IMR-90 (cell line): ENCODE results near the gene PPIL6. TPM values are rescaled to one million over a fixed set of nuclear protein-coding genes. Genes with fewer than 3 reads are reported as not detected.

ENCODE experiments used
- ATAC-seq: fragments of 200-7000 bp; cut with Tn5 transposase; 2 replicates; pipeline ENCODE4 v1.9.1; 2020; ENCODE audit warnings: low read depth, mild to moderate bottlenecking, moderate library complexity
- BruUV-seq: library from RNA; stranded (reverse); fragments of 400-500 nt; replicated peaks from 2 replicates; lab custom pipeline; 2021; lab: Mats Ljungman, UMichigan
- CTCF ChIA-PET: fragments of 300-600 bp; formaldehyde crosslinking; extraction: SDS; loops from one replicate; lab custom pipeline; 2021; ENCODE audit warnings: antibody characterized with exemption; lab: Yijun Ruan, JAX
- POLR2A ChIA-PET: fragments of 300-600 bp; sonication (Branson Sonifier 250); formaldehyde crosslinking; loops from one replicate; lab custom pipeline; 2022; ENCODE audit warnings: antibody characterized with exemption; ENCODE audit not compliant: unreplicated experiment; lab: Charles Lee
- DNase-seq: peaks from one replicate; pipeline ENCODE4 v3.0.0; 2013
- H2AFZ ChIP-seq: replicated peaks from 2 replicates; pipeline ENCODE3; 2013; ENCODE audit warnings: low read length, mild to moderate bottlenecking; ENCODE audit not compliant: poor library complexity
- H2AK5ac ChIP-seq: 2 replicates; pipeline ENCODE4 v1.6.1; 2013; ENCODE audit warnings: low read depth, low read length, inconsistent platforms
- H2AK9ac ChIP-seq: replicated peaks from 2 replicates; pipeline ENCODE3; 2013; ENCODE audit warnings: mild to moderate bottlenecking, low read depth, low read length, moderate library complexity; ENCODE audit not compliant: poor library complexity
- H2BK120ac ChIP-seq: 2 replicates; pipeline ENCODE4 v1.6.1; 2013; ENCODE audit warnings: low read depth, low read length, inconsistent platforms
- H2BK15ac ChIP-seq: 3 replicates; pipeline ENCODE4 v1.6.1; 2013; ENCODE audit warnings: low read depth, low read length, inconsistent platforms
- H2BK20ac ChIP-seq: 2 replicates; pipeline ENCODE4 v1.6.1; 2013; ENCODE audit warnings: low read depth, mild to moderate bottlenecking, inconsistent platforms, low read length, moderate library complexity
- H2BK5ac ChIP-seq: 2 replicates; pipeline ENCODE4 v1.6.1; 2013; ENCODE audit warnings: mild to moderate bottlenecking, low read depth, low read length, inconsistent platforms; ENCODE audit not compliant: poor library complexity, severe bottlenecking
- H3K14ac ChIP-seq: replicated peaks from 2 replicates; pipeline ENCODE4 v1.6.1; 2013; ENCODE audit warnings: low read depth, low read length, inconsistent platforms
- H3K18ac ChIP-seq: 2 replicates; pipeline ENCODE4 v1.6.1; 2013; ENCODE audit warnings: low read depth, low read length, control low read depth
- H3K23ac ChIP-seq: 2 replicates; pipeline ENCODE4 v1.6.1; 2013; ENCODE audit warnings: low read depth, low read length, inconsistent platforms
- H3K27ac ChIP-seq: 2 replicates; pipeline ENCODE4 v1.5.1; 2013; ENCODE audit warnings: mild to moderate bottlenecking, control low read depth, low read length; ENCODE audit not compliant: insufficient read depth
- H3K27me3 ChIP-seq: 2 replicates; pipeline ENCODE4 v1.6.1; 2013; ENCODE audit warnings: low read length; ENCODE audit not compliant: control insufficient read depth, insufficient read depth
- H3K36me3 ChIP-seq: 2 replicates; pipeline ENCODE4 v1.6.1; 2013; ENCODE audit warnings: low read length, mixed read lengths; ENCODE audit not compliant: control insufficient read depth, insufficient read depth
- H3K4ac ChIP-seq: 2 replicates; pipeline ENCODE4 v1.6.1; 2013; ENCODE audit warnings: low read depth, low read length, inconsistent platforms
- H3K4me1 ChIP-seq: 2 replicates; pipeline ENCODE4 v1.6.1; 2013; ENCODE audit warnings: low read length, mixed read lengths; ENCODE audit not compliant: control insufficient read depth, insufficient read depth
- H3K4me2 ChIP-seq: 2 replicates; pipeline ENCODE4 v1.6.1; 2013; ENCODE audit warnings: low read depth, mild to moderate bottlenecking, control low read depth, low read length, moderate library complexity
- H3K4me3 ChIP-seq: 2 replicates; pipeline ENCODE4 v1.5.1; 2013; ENCODE audit warnings: low read depth, mild to moderate bottlenecking, control low read depth, low read length, moderate library complexity; ENCODE audit not compliant: insufficient read depth
- H3K56ac ChIP-seq: 2 replicates; pipeline ENCODE4 v1.6.1; 2013; ENCODE audit warnings: low read length, inconsistent platforms; ENCODE audit not compliant: insufficient read depth; ENCODE audit errors: extremely low read depth
- H3K79me1 ChIP-seq, 2 experiments: 2 replicates each; pipeline ENCODE4 v1.6.1; 2013; ENCODE audit warnings: low read length in 2 of 2, inconsistent platforms in 1 of 2, low read depth in 1 of 2
- H3K9ac ChIP-seq: 2 replicates; pipeline ENCODE4 v1.6.1; 2013; ENCODE audit warnings: low read depth, low read length, control low read depth
- H3K9me1 ChIP-seq: 2 replicates; pipeline ENCODE4 v1.6.1; 2013; ENCODE audit warnings: low read length, inconsistent platforms; ENCODE audit not compliant: insufficient read depth
- H3K9me3 ChIP-seq: 2 replicates; pipeline ENCODE4 v1.6.1; 2013; ENCODE audit warnings: low read length; ENCODE audit not compliant: control insufficient read depth, insufficient read depth
- H4K20me1 ChIP-seq: 2 replicates; pipeline ENCODE4 v1.6.1; 2013; ENCODE audit warnings: low read length, inconsistent platforms; ENCODE audit not compliant: insufficient read depth
- H4K5ac ChIP-seq: 2 replicates; pipeline ENCODE4 v1.6.1; 2013; ENCODE audit warnings: mild to moderate bottlenecking, low read depth, low read length, control low read depth
- H4K8ac ChIP-seq, 2 experiments: 2 replicates each; pipeline ENCODE4 v1.6.1; 2013; ENCODE audit warnings: low read depth in 2 of 2, low read length in 2 of 2, control low read depth in 1 of 2, inconsistent platforms in 1 of 2
- H4K91ac ChIP-seq: 2 replicates; pipeline ENCODE4 v1.6.1; 2013; ENCODE audit warnings: low read depth, low read length, inconsistent platforms; ENCODE audit not compliant: insufficient read depth
- MXI1 ChIP-seq: IDR thresholded peaks from 2 replicates; pipeline ENCODE4 v1.6.1; 2012; ENCODE audit warnings: low read depth, mild to moderate bottlenecking, low read length, moderate library complexity, borderline replicate concordance
- RCOR1 ChIP-seq: IDR thresholded peaks from 2 replicates; pipeline ENCODE4 v1.6.1; 2012; ENCODE audit warnings: mild to moderate bottlenecking, low read length, improper control_type of control experiment; ENCODE audit not compliant: insufficient replicate concordance
- WGBS, 2 experiments: methylation state at CpG; one replicate each; pipeline versions ENCODE4 v1.1.5 to v1.1.7; 2013; ENCODE audit warnings: missing lambda C conversion rate in 2 of 2; ENCODE audit not compliant: insufficient read length in 1 of 2; ENCODE audit errors: extremely low coverage in 2 of 2; 5-methylcytosine and 5-hydroxymethylcytosine counted together
- dilution Hi-C: fragments of 300-500 bp; cut with HindIII; formaldehyde crosslinking; loops from one replicate; pipeline ENCODE4 v1.14.3; 2018; ENCODE audit warnings: low sequenced_read_pairs; ENCODE audit not compliant: unreplicated experiment
- in situ Hi-C: fragments of 300-500 bp; cut with MboI; formaldehyde crosslinking; loops from 3 replicates; pipeline ENCODE4 v1.14.3; 2019; ENCODE audit warnings: low sequenced_read_pairs, inconsistent platforms, mixed read lengths
- intact Hi-C: fragments of 100-400 bp; cut with micrococcal nuclease; formaldehyde crosslinking; loops from 2 replicates; pipeline ENCODE4 v1.10.0; 2022
- polyA plus RNA-seq, 3 experiments: library from polyadenylated mRNA; depleted of rRNA; stranded (reverse); fragments of >200 nt; gene quantifications; 2 replicates each; pipeline ENCODE4 v1.2.3, GENCODE V29; 2012; ENCODE audit warnings: low replicate concordance in 1 of 3
- total RNA-seq: library from RNA; depleted of rRNA; stranded (reverse); fragments of >200 nt; gene quantifications from 2 replicates; pipeline ENCODE4 v1.2.3, GENCODE V29; 2012
- TF ChIP-seq, protein P1 (sequence below): fragments of 150-350 bp; IDR thresholded peaks from 2 replicates; pipeline ENCODE4 v1.6.1; 2017; ENCODE audit warnings: mild to moderate bottlenecking, antibody characterized with exemption, low read length, low read depth

The PPIL6 gene
- total and polyA plus RNA-seq, 2 of the 4 experiments (the other 2 are of a cell fraction) = 0.15 to 0.18 TPM

DNA sequence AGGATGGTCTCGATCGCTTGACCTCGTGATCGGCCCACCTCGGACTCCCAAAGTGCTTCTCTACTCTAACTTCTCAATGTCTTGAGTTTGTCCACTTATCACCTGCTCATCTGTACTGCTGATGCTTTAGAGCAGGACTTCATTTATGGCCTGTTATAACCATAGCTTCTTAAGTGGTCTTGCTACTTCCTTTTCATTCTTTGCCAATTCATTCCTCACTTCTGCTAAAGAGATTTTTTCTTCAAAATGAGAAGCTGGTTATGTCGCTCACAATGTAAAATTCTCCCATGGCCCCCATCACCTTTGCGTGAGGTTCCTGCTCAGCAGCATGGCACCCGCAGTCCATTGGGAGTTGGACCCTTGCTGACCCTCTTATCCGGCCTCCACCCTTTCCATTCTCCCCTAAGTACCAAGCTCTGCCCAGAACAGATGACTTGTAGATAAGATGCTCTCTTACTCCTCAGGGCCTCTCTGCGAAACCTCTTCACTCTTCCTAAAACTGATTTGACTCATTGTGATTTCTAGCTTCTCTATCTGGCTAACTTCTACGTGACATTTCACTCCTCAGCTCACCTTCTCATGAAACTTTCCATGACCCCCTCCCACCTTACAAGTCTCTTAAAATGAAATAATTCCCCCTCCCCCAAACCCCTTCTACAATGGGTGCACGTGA is 44.2 kb downstream of the PPIL6 start:
- no peak overlapping the region for H4K8ac ChIP-seq
- H4K20me1 ChIP-seq = no peaks in the 10 kb centered on the region
- H3K4me2 ChIP-seq = no peak overlapping the region
- CTCF ChIA-PET = interaction anchor here (1.2 to 2.1 kb wide), 2 partner anchors 13 to 208 kb away, joined by 3 to 7 read pairs; no protein-coding TSS in a partner anchor
- no peaks in the 10 kb centered on the region for H3K9me3 ChIP-seq
- DNase-seq (no peak), ATAC-seq (no peak)
- no peak overlapping the region for H2BK120ac ChIP-seq
- no peaks in the 10 kb centered on the region for H3K9me1 ChIP-seq
- intact Hi-C loops (no loop called here), dilution Hi-C loops (no loop called here), in situ Hi-C loops (loop anchor here (25.0 kb wide), 2 partner anchors 209 to 859 kb away; no protein-coding TSS in a partner anchor)
- H3K4ac ChIP-seq = no peak overlapping the region
- no peak overlapping the region for H2BK20ac ChIP-seq
- H3K4me3 ChIP-seq = no peak overlapping the region
- H3K36me3 ChIP-seq = no peaks in the 10 kb centered on the region
- H2AFZ ChIP-seq = no peak overlapping the region
- no peak overlapping the region for H3K27ac ChIP-seq
- no peaks in the 10 kb centered on the region for H3K4me1 ChIP-seq
- peaks cover 9% of the 10 kb centered on the region for H3K27me3 ChIP-seq
- H3K23ac ChIP-seq = no peak overlapping the region
- H4K91ac ChIP-seq = no peak overlapping the region
- POLR2A ChIA-PET = no interaction called here
- H4K5ac ChIP-seq = no peak overlapping the region
- H2AK9ac ChIP-seq = no peak overlapping the region
- no peak overlapping the region for H3K56ac ChIP-seq
- no peak overlapping the region for H3K9ac ChIP-seq
- no peak overlapping the region for H2BK5ac ChIP-seq
- H2BK15ac ChIP-seq = no peak overlapping the region
- no peak overlapping the region for H3K18ac ChIP-seq
- no peaks in the 10 kb centered on the region for H3K79me1 ChIP-seq
- BruUV-seq = no TSS peak
- TF ChIP-seq MXI1 (no peak), RCOR1 (no peak)
- TF ChIP-seq, protein P1, sequence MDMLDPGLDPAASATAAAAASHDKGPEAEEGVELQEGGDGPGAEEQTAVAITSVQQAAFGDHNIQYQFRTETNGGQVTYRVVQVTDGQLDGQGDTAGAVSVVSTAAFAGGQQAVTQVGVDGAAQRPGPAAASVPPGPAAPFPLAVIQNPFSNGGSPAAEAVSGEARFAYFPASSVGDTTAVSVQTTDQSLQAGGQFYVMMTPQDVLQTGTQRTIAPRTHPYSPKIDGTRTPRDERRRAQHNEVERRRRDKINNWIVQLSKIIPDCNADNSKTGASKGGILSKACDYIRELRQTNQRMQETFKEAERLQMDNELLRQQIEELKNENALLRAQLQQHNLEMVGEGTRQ = no peak
- H3K14ac ChIP-seq = no peak overlapping the region
- 92% methylated on average over 2 of the region's 12 CpGs; no CpG with 5 or more reads in 1 of the 2 experiments for WGBS, 2 experiments
- H2AK5ac ChIP-seq = no peak overlapping the region
